PC-9 (cell line): ENCODE results near the gene ISX. TPM values are rescaled to one million over a fixed set of nuclear protein-coding genes. Genes with fewer than 3 reads are reported as not detected.

Experiments used
- BruUV-seq: library from RNA; stranded (reverse); fragments of 400-500 nt; replicated peaks from 2 replicates; lab custom pipeline; 2021; lab: Mats Ljungman, UMichigan
- CTCF ChIA-PET: fragments of 300-600 bp; sonication (Branson Sonifier 250); formaldehyde crosslinking; loops from one replicate; lab custom pipeline; 2022; ENCODE audit warnings: antibody characterized with exemption; lab: Charles Lee
- POLR2A ChIA-PET: fragments of 300-600 bp; sonication (Branson Sonifier 250); formaldehyde crosslinking; loops from one replicate; lab custom pipeline; 2022; ENCODE audit warnings: antibody characterized with exemption; ENCODE audit not compliant: unreplicated experiment; lab: Charles Lee
- DNase-seq, 2 experiments: peaks; one replicate each; pipeline versions ENCODE4 v3.0.0 to v3.0.0-alpha.2; 2015 to 2022; ENCODE audit warnings: mixed read lengths in 1 of 2
- H2AFZ ChIP-seq: fragments of 200-600 bp; sonication (generic); 2 replicates; pipeline ENCODE4 v1.8.1; 2017; ENCODE audit warnings: antibody characterized with exemption
- H3F3A ChIP-seq: fragments of 200-600 bp; sonication (generic); 2 replicates; pipeline ENCODE4 v1.8.1; 2017; ENCODE audit warnings: antibody characterized with exemption, mild to moderate bottlenecking, low read depth; ENCODE audit not compliant: insufficient read depth
- H3K27ac ChIP-seq: fragments of 200-600 bp; sonication (generic); 2 replicates; pipeline ENCODE4 v1.6.1; 2016; ENCODE audit warnings: mixed run types
- H3K27me3 ChIP-seq: fragments of 200-600 bp; sonication (generic); 2 replicates; pipeline ENCODE4 v1.6.1; 2016; ENCODE audit warnings: low read depth, mixed run types; ENCODE audit not compliant: insufficient read depth
- H3K36me3 ChIP-seq: fragments of 200-600 bp; sonication (generic); 2 replicates; pipeline ENCODE4 v1.6.1; 2016; ENCODE audit warnings: low read depth, mixed run types
- H3K4me1 ChIP-seq: fragments of 200-600 bp; sonication (generic); replicated peaks from 2 replicates; pipeline ENCODE4 v1.6.1; 2016; ENCODE audit warnings: mixed run types; ENCODE audit not compliant: insufficient read depth
- H3K4me2 ChIP-seq: fragments of 200-600 bp; sonication (generic); 2 replicates; pipeline ENCODE4 v1.6.1; 2017; ENCODE audit warnings: mixed run types
- H3K4me3 ChIP-seq: fragments of 200-600 bp; sonication (generic); 2 replicates; pipeline ENCODE4 v1.6.1; 2016; ENCODE audit warnings: mixed run types
- H3K79me2 ChIP-seq: fragments of 200-600 bp; sonication (generic); 2 replicates; pipeline ENCODE4 v1.6.1; 2017; ENCODE audit warnings: low read depth, mixed run types
- H3K9me2 ChIP-seq: fragments of 200-600 bp; sonication (generic); 2 replicates; pipeline ENCODE4 v1.8.1; 2017; ENCODE audit warnings: mild to moderate bottlenecking; ENCODE audit not compliant: insufficient read depth
- H3K9me3 ChIP-seq: fragments of 200-600 bp; sonication (generic); 2 replicates; pipeline ENCODE4 v1.8.1; 2016; ENCODE audit warnings: low read depth; ENCODE audit not compliant: insufficient read depth
- H4K20me1 ChIP-seq: fragments of 200-600 bp; sonication (generic); 2 replicates; pipeline ENCODE4 v1.8.1; 2017; ENCODE audit not compliant: insufficient read depth
- EZH2 ChIP-seq: fragments of 200-600 bp; sonication (generic); IDR thresholded peaks from 2 replicates; pipeline ENCODE4 v1.8.0; 2017; ENCODE audit warnings: antibody characterized with exemption, low read depth
- intact Hi-C: fragments of 100-400 bp; cut with micrococcal nuclease; formaldehyde crosslinking; loops from one replicate; pipeline ENCODE4 v1.10.0; 2022; ENCODE audit not compliant: unreplicated experiment
- total RNA-seq: library from RNA; stranded (reverse); gene quantifications from 2 replicates; pipeline ENCODE4 v1.2.3, GENCODE V29; 2021
- TF ChIP-seq, protein P1 (sequence below): fragments of 200-600 bp; sonication (generic); conservative IDR thresholded peaks from 2 replicates; pipeline ENCODE4 v1.6.1; 2017; ENCODE audit warnings: mixed run types, antibody characterized with exemption, mild to moderate bottlenecking, moderate library complexity

ISX gene
- total RNA-seq, 1 experiment from 2014 or later: not detected

DNA sequence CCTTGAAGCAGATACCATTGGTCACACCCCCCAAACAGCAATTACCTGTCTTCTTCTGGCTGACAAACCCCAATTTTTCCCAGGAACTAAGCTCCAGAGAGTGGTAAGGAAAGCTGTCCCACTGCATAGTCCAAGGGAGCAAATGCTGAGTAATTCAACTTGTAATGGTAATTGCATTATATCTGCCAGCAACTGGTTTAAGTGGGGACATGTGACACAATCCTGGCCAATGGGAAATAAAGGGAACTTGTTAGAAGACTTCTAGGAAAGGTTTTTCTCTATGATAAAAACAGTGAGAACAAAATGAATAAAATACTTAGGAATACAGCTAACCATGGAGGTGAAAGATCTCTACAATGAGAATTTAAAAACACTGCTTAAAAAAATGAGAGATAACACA, 9.5 kb upstream of the ISX start:
- no peak for DNase-seq
- Histone ChIP-seq H3F3A (no peaks in the 10 kb centered on the region), H3K4me3 (no peak overlapping the region), H3K79me2 (no peaks in the 10 kb centered on the region), H3K36me3 (no peaks in the 10 kb centered on the region), H3K27ac (no peak overlapping the region), H3K9me3 (no peaks in the 10 kb centered on the region), H3K9me2 (no peaks in the 10 kb centered on the region), H2AFZ (no peak overlapping the region), H3K4me2 (no peak overlapping the region), H3K27me3 (peaks cover 3% of the 10 kb centered on the region; the same call in 1 of the 2 replicates), H4K20me1 (no peaks in the 10 kb centered on the region), H3K4me1 (no peaks in the 10 kb centered on the region)
- POLR2A ChIA-PET: no interaction called here
- TF ChIP-seq, protein P1, sequence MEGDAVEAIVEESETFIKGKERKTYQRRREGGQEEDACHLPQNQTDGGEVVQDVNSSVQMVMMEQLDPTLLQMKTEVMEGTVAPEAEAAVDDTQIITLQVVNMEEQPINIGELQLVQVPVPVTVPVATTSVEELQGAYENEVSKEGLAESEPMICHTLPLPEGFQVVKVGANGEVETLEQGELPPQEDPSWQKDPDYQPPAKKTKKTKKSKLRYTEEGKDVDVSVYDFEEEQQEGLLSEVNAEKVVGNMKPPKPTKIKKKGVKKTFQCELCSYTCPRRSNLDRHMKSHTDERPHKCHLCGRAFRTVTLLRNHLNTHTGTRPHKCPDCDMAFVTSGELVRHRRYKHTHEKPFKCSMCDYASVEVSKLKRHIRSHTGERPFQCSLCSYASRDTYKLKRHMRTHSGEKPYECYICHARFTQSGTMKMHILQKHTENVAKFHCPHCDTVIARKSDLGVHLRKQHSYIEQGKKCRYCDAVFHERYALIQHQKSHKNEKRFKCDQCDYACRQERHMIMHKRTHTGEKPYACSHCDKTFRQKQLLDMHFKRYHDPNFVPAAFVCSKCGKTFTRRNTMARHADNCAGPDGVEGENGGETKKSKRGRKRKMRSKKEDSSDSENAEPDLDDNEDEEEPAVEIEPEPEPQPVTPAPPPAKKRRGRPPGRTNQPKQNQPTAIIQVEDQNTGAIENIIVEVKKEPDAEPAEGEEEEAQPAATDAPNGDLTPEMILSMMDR: no peak
- TF ChIP-seq EZH2: no peak
- no TSS peak for BruUV-seq
- CTCF ChIA-PET: no interaction called here
- intact Hi-C loops: no loop called here

DNA sequence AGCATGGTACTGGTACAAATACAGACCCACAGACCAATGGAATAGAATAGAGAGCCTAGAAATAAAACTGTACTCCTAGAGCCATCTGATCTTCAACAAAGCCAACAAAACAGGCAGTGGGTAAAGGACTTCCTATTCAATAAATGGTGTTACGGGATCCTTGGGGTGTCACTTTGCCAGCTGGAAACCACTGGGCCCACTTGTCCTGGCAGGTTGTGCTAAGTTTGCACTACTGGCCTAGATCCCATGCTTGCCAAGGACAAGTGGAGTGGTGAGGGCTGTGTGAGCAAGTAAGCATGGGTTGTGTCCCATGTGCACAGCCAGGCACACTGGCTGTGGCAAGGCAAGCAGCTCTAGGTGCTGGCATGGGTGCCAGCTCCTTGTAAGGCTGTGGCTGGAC, 8.8 kb upstream of the ISX start:
- Histone ChIP-seq H3K9me3 (no peaks in the 10 kb centered on the region), H3F3A (no peaks in the 10 kb centered on the region), H4K20me1 (no peaks in the 10 kb centered on the region), H3K27me3 (peaks cover 3% of the 10 kb centered on the region; the same call in 1 of the 2 replicates), H2AFZ (no peak overlapping the region), H3K4me2 (no peak overlapping the region), H3K27ac (no peak overlapping the region), H3K4me3 (no peak overlapping the region), H3K79me2 (no peaks in the 10 kb centered on the region), H3K9me2 (no peaks in the 10 kb centered on the region), H3K4me1 (no peaks in the 10 kb centered on the region), H3K36me3 (no peaks in the 10 kb centered on the region)
- no peak for DNase-seq
- ChIA-PET POLR2A (no interaction called here), CTCF (no interaction called here)
- no peak for TF ChIP-seq EZH2
- intact Hi-C loops: no loop called here
- no TSS peak for BruUV-seq

DNA sequence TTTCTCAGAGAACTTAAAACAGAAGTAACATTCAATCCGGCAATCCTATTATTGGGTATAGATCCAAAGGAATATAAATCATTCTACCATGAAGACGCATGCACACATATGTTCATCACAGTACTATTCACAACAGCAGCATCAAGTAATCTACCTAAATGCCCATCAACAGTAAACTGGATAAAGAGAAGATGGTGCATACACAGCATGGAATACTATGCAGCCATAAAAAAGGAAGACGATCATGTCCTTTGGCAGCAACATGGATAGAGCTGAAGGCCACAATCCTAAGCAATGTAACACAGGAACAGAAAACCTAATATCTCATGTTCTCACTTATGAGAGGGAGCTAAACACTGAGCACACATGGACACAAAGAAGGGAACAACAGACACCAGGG, 6.3 kb upstream of the ISX start:
- H3K4me2 ChIP-seq: no peak overlapping the region
- no peaks in the 10 kb centered on the region for H3K79me2 ChIP-seq
- no peak overlapping the region for H2AFZ ChIP-seq
- CTCF ChIA-PET: no interaction called here
- H3K9me2 ChIP-seq: no peaks in the 10 kb centered on the region; the same call in 1 of the 2 replicates
- DNase-seq: no peak
- no peaks in the 10 kb centered on the region for H3K9me3 ChIP-seq
- no peak overlapping the region for H3K4me3 ChIP-seq
- 0 out of 2 replicates have a peak, but pooled peaks cover 3% of the 10 kb centered on the region for H3K27me3 ChIP-seq
- no peaks in the 10 kb centered on the region for H3K36me3 ChIP-seq
- H4K20me1 ChIP-seq: no peaks in the 10 kb centered on the region
- H3F3A ChIP-seq: no peaks in the 10 kb centered on the region
- H3K27ac ChIP-seq: no peak overlapping the region
- BruUV-seq: no TSS peak
- no peaks in the 10 kb centered on the region for H3K4me1 ChIP-seq
- POLR2A ChIA-PET: no interaction called here
- TF ChIP-seq, protein P1: no peak
- no peak for TF ChIP-seq EZH2
- intact Hi-C loops: no loop called here

DNA sequence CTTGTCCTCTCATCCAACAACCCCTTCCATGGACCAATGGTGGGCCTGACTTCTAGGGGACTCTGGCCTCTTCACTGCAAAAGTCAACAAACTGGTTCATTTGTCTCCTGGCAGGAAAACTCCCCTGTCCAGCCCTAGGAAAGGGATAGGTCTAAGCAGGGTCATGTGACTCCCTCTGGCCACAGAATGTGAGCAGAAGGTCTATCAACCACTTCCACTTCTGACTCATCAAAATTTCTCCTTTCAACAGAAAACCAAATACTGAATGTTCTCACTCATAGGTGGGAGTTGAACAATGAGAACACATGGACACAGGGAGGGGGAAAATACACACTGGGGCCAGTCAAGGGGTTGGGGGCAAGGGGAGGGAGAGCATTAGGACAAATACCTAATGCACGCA, 1.3 kb upstream of the ISX start:
- no TSS peak for BruUV-seq
- peaks cover 15% of the 10 kb centered on the region; the same call in 1 of the 2 replicates for H3K27me3 ChIP-seq
- DNase-seq: no peak
- H3K4me2 ChIP-seq: no peak overlapping the region
- H3K4me3 ChIP-seq: no peak overlapping the region
- intact Hi-C loops: no loop called here
- POLR2A ChIA-PET: no interaction called here
- CTCF ChIA-PET: no interaction called here
- no peaks in the 10 kb centered on the region for H3K4me1 ChIP-seq
- TF ChIP-seq EZH2: no peak
- TF ChIP-seq, protein P1: no peak
- no peak overlapping the region for H3K27ac ChIP-seq
- no peaks in the 10 kb centered on the region for H3K36me3 ChIP-seq
- H3F3A ChIP-seq: no peaks in the 10 kb centered on the region
- H3K79me2 ChIP-seq: no peaks in the 10 kb centered on the region
- no peaks in the 10 kb centered on the region; the same call in 1 of the 2 replicates for H3K9me2 ChIP-seq
- no peaks in the 10 kb centered on the region for H4K20me1 ChIP-seq
- H3K9me3 ChIP-seq: no peaks in the 10 kb centered on the region
- no peak overlapping the region for H2AFZ ChIP-seq
